HG02943 (cell line): ENCODE measurements around the gene OXCT2.
"Not testable (repeated sequence)": the region's sequence is repeated elsewhere in the genome, so short reads cannot be mapped to it uniquely, and the experiment has no call there.

Experiments
- ATAC-seq: cut with Tn5 transposase; IDR thresholded peaks from one replicate; pipeline ENCODE4 v1.9.1; 2021; ENCODE audit warnings: mild to moderate bottlenecking, low read depth, moderate library complexity; ENCODE audit not compliant: unreplicated experiment

OXCT2 gene

GRCh38 chr1:39787964-39788363 lies 16.8 kb upstream of the OXCT2 start:
- not testable (repeated sequence) for ATAC-seq

GRCh38 chr1:39787468-39787867 lies 16.3 kb upstream of the OXCT2 start:
- ATAC-seq = no peak

- not testable (repeated sequence) for ATAC-seq
Observed at GRCh38 chr1:39787108-39787375, 15.9 kb upstream of the OXCT2 start.

- ATAC-seq = not testable (repeated sequence)
Observed at GRCh38 chr1:39786303-39787107, 15.4 kb upstream of the OXCT2 start.

- not testable (repeated sequence) for ATAC-seq
Observed at GRCh38 chr1:39782685-39783084, 11.5 kb upstream of the OXCT2 start.

GRCh38 chr1:39782103-39782502 lies 11.0 kb upstream of the OXCT2 start:
- no peak for ATAC-seq

GRCh38 chr1:39781349-39781715 lies 10.2 kb upstream of the OXCT2 start:
- no peak for ATAC-seq

GRCh38 chr1:39779821-39780220 lies 8.7 kb upstream of the OXCT2 start:
- no peak for ATAC-seq

GRCh38 chr1:39779137-39779536 lies 8.0 kb upstream of the OXCT2 start:
- no peak for ATAC-seq

GRCh38 chr1:39778463-39779099 lies 7.4 kb upstream of the OXCT2 start:
- ATAC-seq = not testable (repeated sequence)

GRCh38 chr1:39777896-39778295 lies 6.7 kb upstream of the OXCT2 start:
- not testable (repeated sequence) for ATAC-seq

- ATAC-seq = no peak
Observed at GRCh38 chr1:39777306-39777705, 6.2 kb upstream of the OXCT2 start.

GRCh38 chr1:39776886-39777285 lies 5.7 kb upstream of the OXCT2 start:
- no peak for ATAC-seq

GRCh38 chr1:39776400-39776713 lies 5.2 kb upstream of the OXCT2 start:
- ATAC-seq = no peak

GRCh38 chr1:39775676-39776399 lies 4.7 kb upstream of the OXCT2 start:
- not testable (repeated sequence) for ATAC-seq

GRCh38 chr1:39775141-39775540 lies 4.0 kb upstream of the OXCT2 start:
- ATAC-seq = not testable (repeated sequence)

GRCh38 chr1:39773369-39773979 lies 2.3 kb upstream of the OXCT2 start:
- ATAC-seq = not testable (repeated sequence)

GRCh38 chr1:39770100-39771021 lies 787 bp downstream of the OXCT2 start:
- not testable (repeated sequence) for ATAC-seq

GRCh38 chr1:39769502-39769901 lies 1.6 kb downstream of the OXCT2 start:
- not testable (repeated sequence) for ATAC-seq

GRCh38 chr1:39766466-39766865 lies 4.7 kb downstream of the OXCT2 start:
- not testable (repeated sequence) for ATAC-seq
